ENCODE results near the gene SLC35F6. TPM values are rescaled to one million over a fixed set of nuclear protein-coding genes. Genes with fewer than 3 reads are reported as not detected.

Gene SLC35F6
- total RNA-seq, 1 experiment from 2014 or later = 37.8 TPM

- Histone ChIP-seq H3K4me1 (peaks cover 16% of the 10 kb centered on the region), H3K36me3 (no peaks in the 10 kb centered on the region), H3K9me3 (replicated peaks) (no peaks in the 10 kb centered on the region), H3K27ac (no peak overlapping the region), H3K27me3 (no peaks in the 10 kb centered on the region), H3K4me3 (no peak overlapping the region)
- no peak for DNase-seq
These were observed 39.1 kb upstream of the SLC35F6 start for GRCh38 chr2:26724784-26725520.

- Histone ChIP-seq H3K27ac (no peak overlapping the region), H3K9me3 (replicated peaks) (no peaks in the 10 kb centered on the region), H3K36me3 (no peaks in the 10 kb centered on the region), H3K4me3 (no peak overlapping the region), H3K27me3 (peaks cover 2% of the 10 kb centered on the region; the same call in 1 of the 2 replicates), H3K4me1 (peaks cover 16% of the 10 kb centered on the region)
- peak; percentile 38 to 50 for DNase-seq
These were observed 38.6 kb upstream of the SLC35F6 start for GRCh38 chr2:26725521-26725820.

DNA sequence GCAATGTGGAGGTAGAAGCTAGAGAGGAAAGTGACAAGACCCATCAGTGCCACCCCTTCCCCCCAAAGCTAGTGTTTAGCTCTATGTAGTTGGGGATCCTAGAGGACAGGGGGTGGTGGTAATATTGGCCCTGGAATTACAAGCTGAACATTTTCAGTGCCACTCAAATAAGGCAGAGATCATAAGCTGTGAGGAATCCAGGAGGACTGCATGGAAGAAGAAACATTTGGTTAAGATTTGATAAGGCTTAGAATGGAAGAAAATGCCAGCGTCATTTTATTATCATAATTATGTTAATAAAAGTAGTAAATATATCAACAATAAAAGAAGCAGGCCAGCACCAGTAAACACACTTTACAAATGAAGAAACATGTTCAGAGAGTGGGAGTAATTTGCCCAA, 37.9 kb upstream of the SLC35F6 start:
- H3K4me1 ChIP-seq = peaks cover 20% of the 10 kb centered on the region
- H3K27ac ChIP-seq = no peak overlapping the region
- no peaks in the 10 kb centered on the region for H3K9me3 ChIP-seq (replicated peaks)
- no peak overlapping the region for H3K4me3 ChIP-seq
- no peak for DNase-seq
- peaks cover 4% of the 10 kb centered on the region; the same call in 1 of the 2 replicates for H3K27me3 ChIP-seq
- H3K36me3 ChIP-seq = no peaks in the 10 kb centered on the region

DNA sequence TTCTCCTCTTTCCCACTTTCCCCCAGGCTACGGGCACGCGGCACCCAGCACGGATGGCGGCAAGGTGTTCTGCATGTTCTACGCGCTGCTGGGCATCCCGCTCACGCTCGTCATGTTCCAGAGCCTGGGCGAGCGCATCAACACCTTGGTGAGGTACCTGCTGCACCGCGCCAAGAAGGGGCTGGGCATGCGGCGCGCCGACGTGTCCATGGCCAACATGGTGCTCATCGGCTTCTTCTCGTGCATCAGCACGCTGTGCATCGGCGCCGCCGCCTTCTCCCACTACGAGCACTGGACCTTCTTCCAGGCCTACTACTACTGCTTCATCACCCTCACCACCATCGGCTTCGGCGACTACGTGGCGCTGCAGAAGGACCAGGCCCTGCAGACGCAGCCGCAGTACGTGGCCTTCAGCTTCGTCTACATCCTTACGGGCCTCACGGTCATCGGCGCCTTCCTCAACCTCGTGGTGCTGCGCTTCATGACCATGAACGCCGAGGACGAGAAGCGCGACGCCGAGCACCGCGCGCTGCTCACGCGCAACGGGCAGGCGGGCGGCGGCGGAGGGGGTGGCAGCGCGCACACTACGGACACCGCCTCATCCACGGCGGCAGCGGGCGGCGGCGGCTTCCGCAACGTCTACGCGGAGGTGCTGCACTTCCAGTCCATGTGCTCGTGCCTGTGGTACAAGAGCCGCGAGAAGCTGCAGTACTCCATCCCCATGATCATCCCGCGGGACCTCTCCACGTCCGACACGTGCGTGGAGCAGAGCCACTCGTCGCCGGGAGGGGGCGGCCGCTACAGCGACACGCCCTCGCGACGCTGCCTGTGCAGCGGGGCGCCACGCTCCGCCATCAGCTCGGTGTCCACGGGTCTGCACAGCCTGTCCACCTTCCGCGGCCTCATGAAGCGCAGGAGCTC, 36.2 kb upstream of the SLC35F6 start:
- Histone ChIP-seq H3K4me3 (no peak overlapping the region), H3K9me3 (replicated peaks) (no peaks in the 10 kb centered on the region), H3K36me3 (no peaks in the 10 kb centered on the region), H3K27me3 (peaks cover 4% of the 10 kb centered on the region; the same call in 1 of the 2 replicates), H3K27ac (no peak overlapping the region), H3K4me1 (peaks cover 37% of the 10 kb centered on the region)
- DNase-seq = no peak

DNA sequence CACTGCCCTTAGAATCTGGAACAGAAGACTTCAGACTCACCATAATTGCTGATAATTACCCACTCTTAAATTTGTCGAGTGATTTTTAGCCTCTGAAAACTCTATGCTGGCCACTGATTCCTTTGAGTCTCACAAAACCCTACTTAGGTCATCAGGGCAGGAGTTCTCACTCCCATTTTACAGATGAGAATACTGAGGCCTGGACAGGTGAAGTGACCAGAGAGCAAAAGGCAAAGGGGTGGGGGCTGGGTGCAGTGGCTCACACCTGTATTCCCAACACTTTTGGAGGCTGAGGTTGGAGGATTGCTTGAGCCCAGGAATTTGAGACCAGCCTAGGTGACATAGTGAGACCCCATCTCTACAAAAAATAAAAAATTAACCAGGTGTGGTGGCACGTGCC, 34.8 kb upstream of the SLC35F6 start:
- Histone ChIP-seq H3K27me3 (peaks cover 4% of the 10 kb centered on the region; the same call in 1 of the 2 replicates), H3K27ac (no peak overlapping the region), H3K36me3 (no peaks in the 10 kb centered on the region), H3K4me3 (no peak overlapping the region), H3K9me3 (replicated peaks) (no peaks in the 10 kb centered on the region), H3K4me1 (peaks cover 40% of the 10 kb centered on the region)
- no peak for DNase-seq

DNA sequence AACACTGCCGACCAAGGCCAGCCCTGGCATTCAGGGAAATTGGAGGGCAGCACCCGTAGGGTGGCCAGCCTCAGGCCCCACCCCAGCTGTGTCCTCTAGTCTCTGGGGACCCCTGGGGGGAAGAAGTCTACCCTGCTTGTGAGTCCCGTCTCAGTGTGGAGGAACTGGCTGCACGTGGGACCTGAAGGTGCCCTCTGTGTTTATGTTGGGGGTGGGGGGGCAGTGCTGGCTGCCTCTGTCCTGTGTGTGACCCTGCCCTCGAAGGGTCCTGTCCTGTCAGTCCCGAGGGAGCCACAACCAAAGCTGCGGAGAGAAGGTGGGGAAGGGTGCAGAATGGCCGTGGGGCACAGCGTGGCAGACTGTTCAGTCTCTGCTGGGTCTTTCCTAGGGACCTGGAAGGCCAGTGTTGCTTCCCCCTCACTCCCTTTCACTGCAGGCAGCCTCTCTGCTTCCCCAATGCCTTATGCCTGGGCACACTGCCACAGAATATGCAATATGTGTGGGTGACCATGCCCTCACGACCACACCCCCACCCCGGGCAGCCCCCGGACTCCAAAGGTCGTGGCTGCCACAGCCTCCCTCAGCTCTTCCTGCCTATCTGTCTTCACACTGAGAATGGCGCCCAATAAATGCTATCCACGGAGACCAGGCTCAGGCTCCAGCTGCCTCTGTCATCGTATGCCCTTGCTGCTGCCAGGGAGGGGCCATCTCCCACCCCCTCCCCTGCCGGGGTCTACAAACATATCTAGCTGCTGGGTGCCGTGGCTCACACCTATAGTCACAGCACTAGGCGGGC, 33.3 kb upstream of the SLC35F6 start:
- H3K9me3 ChIP-seq (replicated peaks) = no peaks in the 10 kb centered on the region

GRCh38 chr2:26731714-26732113, 32.4 kb upstream of the SLC35F6 start:
- Histone ChIP-seq H3K27me3 (peaks cover 4% of the 10 kb centered on the region; the same call in 1 of the 2 replicates), H3K36me3 (no peaks in the 10 kb centered on the region), H3K4me1 (peaks cover 29% of the 10 kb centered on the region), H3K9me3 (replicated peaks) (no peaks in the 10 kb centered on the region), H3K4me3 (no peak overlapping the region), H3K27ac (no peak overlapping the region)
- peak; percentile 67 to 80 for DNase-seq

More for the DNA sequence above, 33.3 kb upstream of the SLC35F6 start:
- H3K27ac ChIP-seq = no peak overlapping the region
- no peak overlapping the region for H3K4me3 ChIP-seq
- H3K36me3 ChIP-seq = no peaks in the 10 kb centered on the region
- H3K4me1 ChIP-seq = peaks cover 29% of the 10 kb centered on the region
- no peak for DNase-seq
- H3K27me3 ChIP-seq = peaks cover 4% of the 10 kb centered on the region; the same call in 1 of the 2 replicates

DNA sequence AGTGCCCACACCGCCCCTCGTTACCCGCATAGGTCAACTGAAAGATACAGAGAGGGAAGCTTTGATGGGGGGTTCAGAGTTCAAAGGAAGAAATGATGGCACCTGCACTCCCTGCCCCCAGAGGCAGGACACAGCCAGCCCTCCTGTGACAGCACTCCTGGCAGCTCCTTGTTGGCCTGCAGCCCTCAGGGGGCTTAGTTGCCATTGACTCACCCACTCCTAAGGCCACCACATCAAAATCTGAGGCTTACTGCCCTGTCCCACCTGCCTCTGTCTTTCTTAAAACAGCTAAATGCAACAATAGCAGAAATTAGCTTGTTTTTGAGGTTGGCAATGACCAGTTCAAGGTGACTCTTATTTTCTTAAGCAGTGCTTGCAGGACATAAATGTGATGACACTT, 31.6 kb upstream of the SLC35F6 start:
- no peaks in the 10 kb centered on the region for H3K36me3 ChIP-seq

GRCh38 chr2:26733413-26733812, 30.7 kb upstream of the SLC35F6 start:
- H3K4me1 ChIP-seq = peaks cover 29% of the 10 kb centered on the region
- H3K27me3 ChIP-seq = peaks cover 4% of the 10 kb centered on the region; the same call in 1 of the 2 replicates
- no peak overlapping the region for H3K27ac ChIP-seq
- no peaks in the 10 kb centered on the region for H3K9me3 ChIP-seq (replicated peaks)
- H3K4me3 ChIP-seq = no peak overlapping the region
- no peak for DNase-seq
- H3K36me3 ChIP-seq = no peaks in the 10 kb centered on the region

More for the DNA sequence above, 31.6 kb upstream of the SLC35F6 start:
- peak; percentile 75 to 88 for DNase-seq
- no peak overlapping the region for H3K4me3 ChIP-seq
- peaks cover 4% of the 10 kb centered on the region; the same call in 1 of the 2 replicates for H3K27me3 ChIP-seq
- H3K27ac ChIP-seq = no peak overlapping the region
- peaks cover 29% of the 10 kb centered on the region for H3K4me1 ChIP-seq
- no peaks in the 10 kb centered on the region for H3K9me3 ChIP-seq (replicated peaks)

DNA sequence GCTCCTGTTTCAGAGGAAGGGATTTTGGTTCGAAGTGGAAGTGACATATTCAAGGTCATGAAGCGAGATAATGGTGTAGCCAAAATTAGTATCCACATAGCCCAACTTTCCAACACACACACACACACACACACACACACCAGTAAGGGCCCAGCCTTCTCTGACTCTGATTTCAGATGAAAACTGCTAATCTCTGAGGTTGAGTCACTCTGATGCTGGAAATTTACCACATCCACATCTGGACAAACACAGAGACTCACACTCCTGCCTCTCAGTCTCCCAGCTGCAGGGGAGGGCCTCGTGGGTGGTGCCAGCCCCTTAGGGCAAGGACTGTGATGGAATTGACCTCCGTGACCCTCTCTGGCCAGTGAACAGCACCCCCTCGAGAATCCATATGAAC, 29.0 kb upstream of the SLC35F6 start:
- peak in 1 of 2 experiments; percentile 44 for DNase-seq
- Histone ChIP-seq H3K4me3 (no peak overlapping the region), H3K4me1 (peaks cover 29% of the 10 kb centered on the region), H3K9me3 (replicated peaks) (no peaks in the 10 kb centered on the region), H3K27me3 (peaks cover 4% of the 10 kb centered on the region; the same call in 1 of the 2 replicates), H3K36me3 (no peaks in the 10 kb centered on the region), H3K27ac (no peak overlapping the region)

GRCh38 chr2:26735883-26736588, 28.0 kb upstream of the SLC35F6 start:
- DNase-seq = no peak
- Histone ChIP-seq H3K9me3 (replicated peaks) (no peaks in the 10 kb centered on the region), H3K27ac (no peak overlapping the region), H3K36me3 (no peaks in the 10 kb centered on the region), H3K4me1 (peaks cover 36% of the 10 kb centered on the region), H3K4me3 (no peak overlapping the region), H3K27me3 (no peaks in the 10 kb centered on the region; the same call in 1 of the 2 replicates)

- Histone ChIP-seq H3K4me3 (no peak overlapping the region), H3K36me3 (no peaks in the 10 kb centered on the region), H3K9me3 (replicated peaks) (no peaks in the 10 kb centered on the region), H3K4me1 (peaks cover 24% of the 10 kb centered on the region), H3K27ac (no peak overlapping the region), H3K27me3 (peaks cover under 1% of the 10 kb centered on the region; the same call in 1 of the 2 replicates)
- no peak for DNase-seq
These were observed 26.9 kb upstream of the SLC35F6 start for GRCh38 chr2:26737221-26737620.

DNA sequence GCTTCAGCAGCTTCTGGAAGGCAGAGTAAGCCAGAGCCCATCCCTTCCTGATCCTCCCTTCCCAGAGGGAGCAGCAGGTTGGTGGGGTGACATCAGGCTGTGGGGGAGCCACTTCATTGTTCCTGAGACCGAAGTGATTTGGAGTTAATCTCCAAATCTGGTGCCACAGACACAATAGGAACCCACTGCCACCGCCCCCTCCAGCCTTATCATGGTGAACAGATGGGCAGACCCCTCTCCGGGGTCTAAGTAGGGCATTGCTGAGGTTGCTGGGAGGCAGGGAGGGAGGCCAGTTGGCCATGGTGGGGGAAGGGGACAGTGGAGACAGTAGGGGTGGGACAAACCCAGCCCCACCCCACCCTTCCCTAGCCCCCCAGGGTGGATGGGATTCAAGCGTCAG, 25.6 kb upstream of the SLC35F6 start:
- peaks cover 12% of the 10 kb centered on the region for H3K4me1 ChIP-seq
- no peak overlapping the region for H3K27ac ChIP-seq
- H3K27me3 ChIP-seq = peaks cover 4% of the 10 kb centered on the region; the same call in 1 of the 2 replicates
- H3K4me3 ChIP-seq = no peak overlapping the region
- H3K9me3 ChIP-seq (replicated peaks) = no peaks in the 10 kb centered on the region
- no peak for DNase-seq
- no peaks in the 10 kb centered on the region for H3K36me3 ChIP-seq

GRCh38 chr2:26739514-26739913, 24.6 kb upstream of the SLC35F6 start:
- H3K4me3 ChIP-seq = no peak overlapping the region
- H3K36me3 ChIP-seq = no peaks in the 10 kb centered on the region
- no peak for DNase-seq
- peaks cover 9% of the 10 kb centered on the region; the same call in 1 of the 2 replicates for H3K27me3 ChIP-seq
- H3K27ac ChIP-seq = no peak overlapping the region
- no peaks in the 10 kb centered on the region for H3K9me3 ChIP-seq (replicated peaks)
- peaks cover 9% of the 10 kb centered on the region for H3K4me1 ChIP-seq

Data from SJCRH30 (cell line).